ENCODE data around the gene COPZ1. TPM values are rescaled to one million over a fixed set of nuclear protein-coding genes. Genes with fewer than 3 reads are reported as not detected.

COPZ1 gene
- total RNA-seq, 4 donors from 2014 or later = 91.8 to 145 (median 107) TPM

- peak in 1 of 2 donors; percentile 71 for DNase-seq
- TF ChIP-seq POLR2A (IDR thresholded peaks at IDR 0.05) = no peak
- peak; percentile 71 to 80 (median 77) for TF ChIP-seq CTCF (IDR thresholded peaks at IDR 0.05 in 4 of 5, conservative IDR thresholded peaks at IDR 0.05 in 1 of 5)
- H3K4me3 ChIP-seq = no peak overlapping the region
Measured at GRCh38 chr12:54360717-54361456, 36.0 kb downstream of the COPZ1 start.

GRCh38 chr12:54363047-54363446 lies 38.1 kb downstream of the COPZ1 start:
- Histone ChIP-seq H3K4me1 (peaks cover 12 to 14% of the 10 kb centered on the region in 2 donors), H3K27me3 (no peaks in the 10 kb centered on the region), H3K36me3 (no peaks in the 10 kb centered on the region), H3K27ac (no peak overlapping the region), H3K9me3 (no peaks in the 10 kb centered on the region), H3K4me3 (no peak overlapping the region)
- no peak for DNase-seq
- ATAC-seq = no peak
- in situ Hi-C loops (cut with MboI; ENCODE audit: low sequenced_read_pairs in 4 of 4) = loop anchor here (5.0 to 25.0 kb wide), 4 partner anchors 138 to 376 kb away; partner anchors contain the start of genes HOXC10 (in 2 of the 4), HOXC8 (in 2 of the 4) and HOXC9 (in 2 of the 4)
- TF ChIP-seq POLR2A (IDR thresholded peaks at IDR 0.05) = no peak
- no peak for TF ChIP-seq CTCF (IDR thresholded peaks at IDR 0.05 in 4 of 5, conservative IDR thresholded peaks at IDR 0.05 in 1 of 5)
- intact Hi-C loops (cut with DNase I; ENCODE audit: low total_unique reads) = loop anchor here (5.0 kb wide), 1 partner anchor 36 kb away; the partner anchor contains the start of gene COPZ1

More at GRCh38 chr12:54360717-54361456, 36.0 kb downstream of the COPZ1 start:
- peaks cover 12 to 18% of the 10 kb centered on the region in 2 donors for H3K4me1 ChIP-seq
- H3K9me3 ChIP-seq = no peaks in the 10 kb centered on the region
- in situ Hi-C loops (cut with MboI; ENCODE audit: low sequenced_read_pairs in 4 of 4) (loop anchor here (5.0 to 25.0 kb wide), 4 partner anchors 136 to 374 kb away; partner anchors contain the start of genes HOXC10 (in 2 of the 4), HOXC8 (in 2 of the 4) and HOXC9 (in 2 of the 4)), intact Hi-C loops (cut with DNase I; ENCODE audit: low total_unique reads) (loop anchor here (1.0 to 5.0 kb wide), 3 partner anchors 34 to 140 kb away; partner anchors contain the start of gene COPZ1)
- H3K27me3 ChIP-seq = no peaks in the 10 kb centered on the region
- ATAC-seq = no peak
- H3K36me3 ChIP-seq = no peaks in the 10 kb centered on the region
- peak overlapping the region; percentile 88 to 94 (median 89) for H3K27ac ChIP-seq

- in situ Hi-C loops (cut with MboI; ENCODE audit: low sequenced_read_pairs in 4 of 4) (loop anchor here (5.0 to 25.0 kb wide), 4 partner anchors 139 to 376 kb away; partner anchors contain the start of genes HOXC10 (in 2 of the 4), HOXC8 (in 2 of the 4) and HOXC9 (in 2 of the 4)), intact Hi-C loops (cut with DNase I; ENCODE audit: low total_unique reads) (loop anchor here (5.0 kb wide), 1 partner anchor 36 kb away; the partner anchor contains the start of gene COPZ1)
- no peak overlapping the region for H3K4me3 ChIP-seq
- H3K36me3 ChIP-seq = no peaks in the 10 kb centered on the region
- no peaks in the 10 kb centered on the region for H3K27me3 ChIP-seq
- no peaks in the 10 kb centered on the region for H3K9me3 ChIP-seq
- ATAC-seq (no peak), DNase-seq (no peak)
- peaks cover 10 to 15% of the 10 kb centered on the region in 2 donors for H3K4me1 ChIP-seq
- H3K27ac ChIP-seq = no peak overlapping the region
- TF ChIP-seq CTCF (IDR thresholded peaks at IDR 0.05 in 4 of 5, conservative IDR thresholded peaks at IDR 0.05 in 1 of 5) (no peak), POLR2A (IDR thresholded peaks at IDR 0.05) (no peak)
Measured at GRCh38 chr12:54363618-54364017, 38.7 kb downstream of the COPZ1 start.

GRCh38 chr12:54364413-54364812 lies 39.5 kb downstream of the COPZ1 start, which contains the start of gene GPR84:
TSS of gene GPR84 (minus strand) at chr12:54364486. CDS start at chr12:54363851, 635 bp downstream.
- Histone ChIP-seq H3K4me3 (no peak within 1 kb of the TSS), H3K27ac (no peak within 1 kb of the TSS), H3K27me3 (no peaks in the 10 kb centered on the region), H3K9me3 (no peaks in the 10 kb centered on the region), H3K36me3 (no peaks in the 10 kb centered on the region), H3K4me1 (peaks cover 8 to 17% of the 10 kb centered on the region in 2 donors)
- intact Hi-C loops (cut with DNase I; ENCODE audit: low total_unique reads) = loop anchor here (5.0 kb wide), 1 partner anchor 37 kb away; the partner anchor contains the start of gene COPZ1
- in situ Hi-C loops (cut with MboI; ENCODE audit: low sequenced_read_pairs in 4 of 4) = loop anchor here (5.0 to 25.0 kb wide), 4 partner anchors 140 to 377 kb away; partner anchors contain the start of genes HOXC10 (in 2 of the 4), HOXC8 (in 2 of the 4) and HOXC9 (in 2 of the 4)
- DNase-seq (no peak), ATAC-seq (no peak)
- no peak for TF ChIP-seq POLR2A (IDR thresholded peaks at IDR 0.05)
- no peak for TF ChIP-seq CTCF (IDR thresholded peaks at IDR 0.05 in 4 of 5, conservative IDR thresholded peaks at IDR 0.05 in 1 of 5)

Data from gastrocnemius medialis (tissue), 4 donors.